UCSD-AML1 (cell line): ENCODE measurements around the gene GTPBP1.

ENCODE experiments used
- DNase-seq: peaks from one replicate; lab custom pipeline; 2025; ENCODE audit not compliant: unreplicated experiment; lab: John Stamatoyannopoulos, UW

GTPBP1 gene

DNA sequence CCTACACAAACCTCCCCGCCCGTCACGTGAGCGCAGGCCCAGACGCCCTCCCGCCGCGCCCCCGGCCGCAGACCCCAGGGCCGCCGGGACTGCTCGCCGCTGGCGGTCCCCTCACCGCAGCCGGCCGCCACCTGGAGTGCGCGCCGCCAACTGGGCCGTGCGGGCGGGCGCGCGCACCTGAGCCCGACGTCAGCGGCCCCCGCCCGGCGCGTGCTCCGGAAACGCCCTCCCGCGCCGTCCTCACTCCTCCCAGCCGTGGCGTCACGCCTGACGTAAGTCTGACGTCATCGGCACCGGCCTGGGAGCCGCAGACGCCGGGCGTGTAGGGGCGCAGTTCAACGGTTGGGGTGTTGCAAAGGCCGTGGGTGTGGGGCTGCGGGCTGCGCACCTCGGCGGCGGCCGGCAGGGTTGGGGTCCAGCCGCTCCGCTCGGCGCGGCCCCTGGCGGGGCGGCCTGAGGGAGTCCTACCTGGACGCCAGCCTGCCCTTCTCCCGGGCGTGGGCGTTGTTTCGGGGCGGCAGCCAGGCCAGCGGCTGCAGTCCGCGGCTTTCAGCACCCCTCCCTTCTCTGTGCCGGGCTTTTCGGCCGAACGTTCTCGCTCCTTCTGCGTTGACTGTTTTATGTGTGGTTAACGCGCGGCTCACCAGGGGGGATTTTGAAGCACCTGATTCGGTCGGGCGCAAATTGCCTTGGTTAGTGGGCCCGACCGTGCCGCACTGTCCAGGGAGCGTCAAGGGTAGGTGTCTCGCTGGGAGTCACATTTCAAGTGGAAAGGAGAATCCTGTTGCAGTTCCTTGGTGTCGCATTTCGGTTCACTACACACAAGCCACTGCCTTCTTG lies 4.7 kb upstream of the GTPBP1 start, which contains the start of gene JOSD1:
Gene JOSD1, minus strand, starts transcription at position 155 of the 840 bp plus-strand sequence. CDS start 956 bp downstream, outside the sequence.
- peak; percentile 93 for DNase-seq

DNA sequence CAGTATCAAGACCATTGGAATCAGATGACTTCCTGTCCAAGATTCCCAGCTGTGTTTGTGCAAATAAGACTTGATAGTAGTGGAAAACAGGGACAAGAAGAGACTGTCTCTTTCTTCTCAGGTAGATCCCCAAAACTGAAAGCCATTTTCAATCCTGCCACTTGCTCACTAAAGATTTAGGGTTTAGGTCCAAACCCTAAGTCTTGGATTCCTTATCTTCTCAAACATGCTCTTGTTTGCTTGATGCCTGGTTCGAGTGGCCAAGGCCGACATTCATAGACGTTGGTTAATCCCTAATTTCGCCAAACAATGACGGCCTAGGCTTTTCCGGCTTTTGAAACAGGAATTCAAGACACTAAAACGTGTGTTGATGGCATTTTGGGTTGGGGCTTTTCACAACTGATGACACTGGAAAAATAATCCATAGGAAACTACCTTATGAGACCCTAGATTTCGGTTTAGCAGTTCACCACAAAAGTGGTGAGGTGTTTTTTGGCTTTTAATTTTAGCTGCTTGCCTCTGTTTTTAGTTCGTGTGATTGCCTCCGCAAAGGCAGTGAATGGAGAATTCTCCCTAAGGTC lies 1.0 kb upstream of the GTPBP1 start:
- DNase-seq = no peak

- no peak for DNase-seq
These were observed 557 bp downstream of the GTPBP1 start for GRCh38 chr22:38706101-38706900.

GRCh38 chr22:38706901-38707195 lies 1.1 kb downstream of the GTPBP1 start:
- DNase-seq = no peak

DNA sequence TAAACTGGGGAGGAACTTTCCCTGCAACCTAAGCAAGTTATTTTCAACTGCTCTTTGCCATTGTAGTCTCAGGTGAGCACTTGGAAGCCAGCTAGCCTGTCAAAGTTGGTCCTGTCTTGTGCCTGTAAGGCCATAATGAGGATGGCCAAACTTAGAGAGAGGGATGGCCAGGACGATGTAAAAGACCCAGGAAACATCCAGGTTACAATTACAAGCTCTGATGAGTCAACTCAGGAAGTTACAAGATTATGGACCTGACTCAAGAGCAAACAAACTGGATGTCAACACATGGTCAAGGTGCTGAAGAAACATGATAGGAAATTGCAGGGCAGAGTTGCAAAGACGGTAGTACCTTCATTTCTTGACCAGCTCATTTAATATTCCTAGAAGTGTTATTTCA lies 1.6 kb downstream of the GTPBP1 start:
- no peak for DNase-seq

DNA sequence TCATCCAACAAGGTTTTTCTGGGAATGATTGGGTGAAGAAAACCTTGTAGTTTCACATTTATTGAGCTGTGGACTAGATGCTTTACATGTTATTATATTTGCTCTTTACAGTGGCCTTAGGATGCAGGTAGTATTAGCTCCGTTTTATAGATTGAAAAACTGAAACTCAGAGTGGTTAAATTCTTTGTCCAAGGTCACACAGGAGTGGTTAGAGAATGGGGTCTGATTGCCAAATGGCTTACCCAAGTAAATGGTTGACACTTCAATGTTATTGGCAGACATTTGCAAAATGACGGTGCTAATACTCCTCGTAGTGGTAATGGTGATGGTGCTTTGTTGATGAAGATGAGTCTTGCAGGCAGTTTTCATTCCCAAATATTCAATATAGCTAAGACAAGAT lies 2.2 kb downstream of the GTPBP1 start:
- no peak for DNase-seq

DNA sequence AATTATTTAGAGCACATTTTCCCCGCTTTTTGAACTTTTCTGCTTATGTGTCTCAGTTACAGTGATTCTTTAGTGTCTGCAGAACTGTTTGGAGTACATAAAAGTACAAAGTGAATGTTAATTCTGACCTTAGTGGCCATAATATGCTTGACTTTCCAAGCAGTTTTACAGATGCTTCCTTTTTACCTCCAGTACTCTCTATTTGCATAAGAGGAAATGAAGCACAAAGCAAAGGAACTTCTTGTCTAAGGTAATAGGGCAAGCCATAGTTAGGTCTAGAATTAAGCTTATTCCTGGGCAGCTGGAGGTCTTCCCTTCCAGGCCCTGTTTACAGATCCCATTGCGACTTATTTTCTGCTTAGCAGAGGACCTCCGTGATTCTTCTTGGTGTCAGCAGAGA lies 3.6 kb downstream of the GTPBP1 start:
- no peak for DNase-seq

GRCh38 chr22:38710351-38710750 lies 4.6 kb downstream of the GTPBP1 start:
- DNase-seq = no peak

DNA sequence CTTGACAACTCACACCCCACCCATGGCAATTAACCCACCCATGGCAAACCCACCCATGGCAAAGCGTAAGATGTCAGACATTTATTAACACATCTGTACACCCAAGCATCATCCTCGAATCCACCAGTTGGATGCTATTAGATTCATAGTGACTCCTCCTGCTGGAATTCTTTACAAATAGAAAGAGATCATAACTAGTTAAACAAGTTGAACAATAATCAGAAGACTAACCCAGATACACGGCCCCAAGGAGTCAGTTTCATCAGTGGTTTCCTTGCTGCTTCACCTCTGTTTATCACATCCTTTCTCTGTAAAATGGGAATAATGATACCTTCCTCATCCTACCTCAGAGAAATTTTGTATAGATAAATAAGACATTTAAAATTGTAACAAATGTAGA lies 5.1 kb downstream of the GTPBP1 start:
- DNase-seq = no peak

- DNase-seq = no peak
These were observed 6.9 kb downstream of the GTPBP1 start for GRCh38 chr22:38712486-38713207.

- no peak for DNase-seq
These were observed 8.2 kb downstream of the GTPBP1 start for GRCh38 chr22:38713921-38714320.

DNA sequence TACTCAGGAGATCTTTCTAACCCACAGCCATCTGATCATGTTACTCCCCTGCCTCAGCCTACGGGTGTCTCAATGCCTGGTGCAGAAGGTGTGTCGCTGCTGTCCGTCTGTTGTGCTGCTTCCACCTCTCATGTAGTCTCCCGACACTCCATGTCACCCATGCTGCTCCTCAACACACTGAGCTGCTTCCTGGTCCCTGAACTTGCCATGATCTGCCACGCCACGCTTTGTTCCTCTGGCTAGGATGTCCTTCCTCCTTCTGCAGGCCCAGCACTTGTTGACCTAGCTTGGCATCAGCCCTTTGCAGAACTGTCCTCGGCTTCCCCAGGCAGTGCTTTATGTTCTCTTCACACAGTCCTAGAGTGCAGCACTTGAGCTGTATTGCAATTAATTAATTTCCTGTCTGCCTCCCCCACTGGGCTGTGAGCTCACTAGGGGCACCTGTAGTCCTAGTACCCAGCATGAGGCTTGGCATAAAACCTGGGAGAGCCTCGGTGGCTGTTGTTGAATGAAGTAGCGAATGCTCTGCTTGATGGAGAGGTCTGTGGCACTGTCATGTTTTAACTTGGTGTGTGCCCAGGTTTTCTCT lies 9.5 kb downstream of the GTPBP1 start:
- no peak for DNase-seq

DNA sequence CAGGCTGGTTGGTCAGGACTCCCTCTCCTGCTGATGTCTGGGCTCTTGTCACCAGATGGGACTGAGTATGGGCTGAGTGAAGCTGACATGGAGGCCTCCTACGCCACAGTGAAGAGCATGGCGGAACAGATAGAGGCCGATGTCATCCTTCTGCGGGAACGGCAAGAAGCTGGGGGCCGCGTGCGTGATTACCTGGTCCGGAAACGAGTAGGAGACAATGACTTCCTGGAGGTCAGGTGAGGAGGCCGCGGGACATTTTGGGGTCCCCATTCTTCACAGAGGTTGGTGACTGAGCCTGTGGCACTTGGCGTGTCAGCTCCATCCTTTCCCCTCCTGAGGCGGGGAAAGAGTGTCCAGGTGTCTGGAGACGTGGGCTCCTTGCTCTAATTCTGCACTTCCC lies 10.1 kb downstream of the GTPBP1 start:
- DNase-seq = no peak

GRCh38 chr22:38716271-38716670 lies 10.5 kb downstream of the GTPBP1 start:
- no peak for DNase-seq

GRCh38 chr22:38716826-38717225 lies 11.1 kb downstream of the GTPBP1 start:
- DNase-seq = no peak

DNA sequence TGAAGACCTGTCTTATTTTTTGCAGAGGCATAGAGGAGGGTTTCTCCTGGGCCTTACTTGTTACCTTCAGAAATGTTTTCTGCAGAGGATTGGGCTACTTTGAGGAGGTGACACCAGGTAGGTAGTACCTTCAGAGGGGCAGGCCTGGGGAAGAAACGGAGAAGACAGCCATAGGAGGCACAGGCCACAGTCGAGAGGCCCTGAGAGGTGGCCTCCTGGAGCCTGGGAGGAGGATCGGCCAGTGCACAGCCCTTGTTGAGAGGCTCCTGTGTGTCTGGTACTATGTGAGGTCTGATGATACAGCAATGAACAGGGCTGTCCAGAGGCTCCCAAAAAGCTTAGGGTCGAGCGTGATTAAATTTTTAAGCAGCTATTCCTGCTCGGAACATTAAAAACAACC lies 11.5 kb downstream of the GTPBP1 start:
- no peak for DNase-seq

GRCh38 chr22:38718414-38718813 lies 12.7 kb downstream of the GTPBP1 start:
- no peak for DNase-seq

- DNase-seq = no peak
These were observed 13.5 kb downstream of the GTPBP1 start for GRCh38 chr22:38719196-38719595.

DNA sequence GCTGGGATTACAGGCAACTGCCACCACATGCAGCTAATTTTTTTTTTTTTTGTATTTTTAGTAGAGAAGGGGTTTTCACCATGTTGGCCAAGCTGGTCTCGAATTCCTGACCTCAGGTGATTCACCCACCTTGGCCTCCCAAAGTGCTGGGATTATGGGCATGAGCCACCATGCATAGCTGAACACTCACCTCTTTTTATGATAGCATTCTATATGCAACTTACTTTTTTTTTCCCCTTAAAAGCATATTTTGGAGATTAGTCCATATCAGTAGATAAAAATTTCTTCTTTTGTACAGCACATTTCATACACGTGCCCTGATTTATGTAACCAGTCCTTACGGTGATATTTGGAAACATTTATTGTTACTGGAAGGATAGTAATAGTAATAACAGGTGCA lies 14.6 kb downstream of the GTPBP1 start:
- DNase-seq = no peak

- DNase-seq = no peak
These were observed 15.8 kb downstream of the GTPBP1 start for GRCh38 chr22:38721551-38721950.

- DNase-seq = no peak
These were observed 18.4 kb downstream of the GTPBP1 start for GRCh38 chr22:38724176-38724575.
